NCI-H524 (cell line): Measurements from ENCODE around the gene CTSH.
A peak's percentile ranks its signal among the peaks of the same experiment; 100 is the strongest.
"Not testable (repeated sequence)": the region's sequence is repeated elsewhere in the genome, so short reads cannot be mapped to it uniquely, and the experiment has no call there.

Experiments
- DNase-seq, 2 experiments: peaks; one replicate each; lab custom pipeline; 2025; lab: John Stamatoyannopoulos, UW

CTSH gene

DNA sequence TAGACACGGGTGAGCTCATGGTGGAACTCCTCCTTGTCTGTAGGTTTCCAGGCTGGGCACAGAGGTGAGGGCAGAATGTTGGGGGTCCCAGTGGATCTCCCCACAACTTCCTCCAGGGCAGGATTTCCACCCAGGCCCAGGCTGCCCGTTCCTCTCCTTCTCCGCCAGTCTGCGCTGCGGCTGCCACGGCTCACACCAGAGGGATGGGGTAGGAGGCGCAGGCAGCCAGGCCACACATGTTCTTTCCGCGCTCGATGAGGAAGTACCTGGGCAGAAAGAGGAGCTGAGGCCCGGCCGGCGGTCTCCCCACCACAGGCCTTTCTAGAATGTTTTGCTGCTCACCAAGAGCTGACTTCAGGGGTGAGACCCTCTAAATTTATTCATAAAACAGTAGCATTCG is 22.9 kb downstream of the CTSH start:
- DNase-seq: no peak

DNA sequence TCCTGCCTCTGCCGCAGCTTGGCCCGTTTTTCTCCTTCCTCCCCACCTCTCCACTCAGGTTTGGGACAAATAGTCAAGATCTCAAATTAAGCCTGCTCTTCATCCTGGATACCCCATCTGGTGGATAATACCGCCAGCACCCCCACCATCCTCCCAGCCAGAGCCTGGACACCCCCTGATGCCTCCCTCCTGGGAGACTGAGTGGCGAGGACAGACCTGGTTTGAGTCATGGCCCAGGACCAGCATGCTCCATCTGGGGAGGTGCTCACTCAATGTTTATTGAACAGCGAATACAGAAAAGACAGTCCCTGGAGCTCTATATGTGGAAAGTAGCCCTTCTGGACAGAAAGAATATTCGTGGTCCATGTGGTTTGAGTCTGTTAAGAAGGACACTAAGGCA is 23.3 kb downstream of the CTSH start:
- DNase-seq: no peak

DNA sequence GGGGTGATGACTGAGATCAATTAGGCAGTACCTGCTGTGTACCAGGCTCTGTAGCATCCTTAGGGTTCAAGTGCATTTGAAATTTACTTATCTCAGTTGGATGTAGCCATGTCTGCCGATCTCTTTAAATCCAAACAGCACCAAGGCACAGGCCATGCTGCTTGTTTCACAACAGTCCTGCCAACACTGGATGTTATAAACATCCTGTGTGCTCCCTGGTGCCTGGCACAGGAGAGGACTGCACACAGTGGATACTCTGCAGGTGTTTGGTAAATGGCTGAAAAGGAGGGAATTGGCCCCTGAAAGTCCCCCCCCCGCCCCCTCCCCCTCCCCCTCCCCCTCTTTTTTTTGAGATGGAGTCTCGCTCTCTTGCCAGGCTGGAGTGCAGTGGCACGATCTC is 27.0 kb downstream of the CTSH start:
- no peak for DNase-seq

DNA sequence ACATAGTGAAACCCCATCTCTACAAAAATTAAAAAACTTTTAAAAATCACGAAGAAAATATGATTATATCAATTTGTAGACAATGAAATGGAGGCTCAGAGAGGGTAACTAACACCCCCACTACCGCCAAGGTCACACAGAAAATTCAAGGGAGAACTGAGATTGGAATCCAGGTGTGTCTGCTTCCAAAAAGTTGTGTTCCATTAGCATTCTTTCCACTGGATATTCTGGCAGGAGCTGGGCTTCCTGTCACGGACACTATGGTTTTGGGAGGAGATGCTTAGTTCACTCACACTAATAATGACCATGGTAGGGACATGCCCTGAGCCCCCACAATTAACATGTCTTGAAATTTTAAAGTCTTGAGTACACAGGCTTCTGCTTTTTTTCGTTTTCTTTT is 28.8 kb downstream of the CTSH start:
- DNase-seq: no peak

DNA sequence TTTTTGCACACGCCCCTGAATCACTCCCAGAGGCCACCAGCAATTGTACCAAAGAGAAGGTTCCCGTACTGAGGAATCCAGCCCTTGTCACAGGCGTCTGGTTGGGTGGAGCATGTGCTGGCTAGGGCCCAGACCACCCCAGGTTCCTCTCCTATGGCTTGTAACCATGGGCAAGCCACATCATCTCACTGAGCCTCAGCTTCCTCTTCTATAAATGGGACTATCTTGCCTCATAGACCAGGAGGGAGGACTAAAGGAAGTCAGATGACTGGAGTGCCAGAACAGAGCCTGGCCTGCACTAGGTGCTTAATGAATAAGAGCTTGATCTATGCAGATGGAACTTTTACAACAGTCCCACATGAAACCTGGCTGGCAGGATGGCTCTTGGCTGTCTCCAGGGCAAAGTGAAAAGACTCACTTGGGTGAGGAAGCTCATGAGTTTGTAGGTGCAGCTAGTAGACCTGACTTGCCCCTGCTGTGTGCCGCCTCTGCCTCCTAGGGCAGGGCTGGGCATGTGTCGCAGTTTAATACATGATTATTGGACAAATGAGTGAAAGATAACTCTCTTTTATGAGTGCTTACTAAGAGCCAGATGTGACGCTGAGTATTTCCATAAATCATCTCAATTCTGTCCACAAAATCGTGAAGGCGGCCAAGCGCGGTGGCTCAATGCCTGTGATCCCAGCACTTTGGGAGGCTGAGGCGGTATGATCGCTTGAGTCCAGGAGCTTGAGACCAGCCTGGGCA is 29.3 kb downstream of the CTSH start:
- no peak for DNase-seq

DNA sequence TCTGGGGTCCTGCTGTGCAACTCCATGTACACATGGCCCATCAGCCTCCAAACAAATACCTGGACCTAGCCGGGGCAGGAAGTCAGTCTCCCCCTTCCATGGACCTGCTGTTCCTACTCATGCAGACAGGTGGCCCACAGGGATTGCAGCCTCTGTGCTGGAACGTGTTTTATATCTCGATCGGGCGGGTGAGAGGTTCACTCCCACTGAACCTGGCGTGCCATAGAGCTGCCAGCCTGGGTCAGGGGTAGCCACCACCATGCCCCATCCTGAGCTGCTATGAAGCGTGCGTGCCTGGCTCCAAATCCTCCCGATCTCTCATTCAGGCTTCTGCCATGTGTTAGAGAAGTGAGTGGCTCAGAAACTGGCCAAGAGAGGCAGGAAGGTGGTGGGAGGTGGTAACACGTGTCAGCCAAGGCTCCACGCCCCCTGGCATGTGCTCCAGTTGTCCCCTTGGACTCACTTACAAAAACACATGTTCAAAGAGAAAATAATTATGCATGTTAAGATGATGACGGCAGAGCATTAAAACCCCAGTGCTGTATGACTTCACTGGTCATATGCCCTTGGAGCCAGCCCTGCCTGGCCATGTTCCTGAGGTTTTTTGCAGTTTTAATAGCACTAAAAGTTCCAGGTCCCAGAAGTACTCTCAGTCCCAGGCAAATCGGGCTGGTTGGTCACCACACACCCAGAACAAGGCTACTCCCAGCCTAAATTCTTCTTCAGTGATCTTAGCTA is 30.6 kb downstream of the CTSH start:
- DNase-seq: peak in 1 of 2 experiments; percentile 19

DNA sequence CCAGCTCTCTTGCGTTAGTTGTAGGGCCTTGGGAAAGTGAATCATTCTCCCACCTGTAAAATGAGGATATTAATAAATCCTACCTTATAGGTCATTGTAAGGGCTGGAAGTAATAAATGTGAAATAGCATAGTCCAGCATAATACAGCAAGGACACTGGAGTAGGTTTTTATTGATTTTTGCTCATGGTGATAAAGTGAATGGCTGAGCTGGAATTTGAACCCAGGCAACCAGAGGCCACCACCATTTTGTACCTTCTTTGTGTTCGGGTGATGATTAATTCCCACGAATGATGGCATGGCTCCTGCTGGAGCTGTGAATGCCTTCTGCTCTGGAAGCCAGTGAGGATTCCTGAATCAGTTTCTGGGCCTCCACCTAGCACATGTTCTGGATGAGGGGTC is 31.8 kb downstream of the CTSH start:
- DNase-seq: no peak

DNA sequence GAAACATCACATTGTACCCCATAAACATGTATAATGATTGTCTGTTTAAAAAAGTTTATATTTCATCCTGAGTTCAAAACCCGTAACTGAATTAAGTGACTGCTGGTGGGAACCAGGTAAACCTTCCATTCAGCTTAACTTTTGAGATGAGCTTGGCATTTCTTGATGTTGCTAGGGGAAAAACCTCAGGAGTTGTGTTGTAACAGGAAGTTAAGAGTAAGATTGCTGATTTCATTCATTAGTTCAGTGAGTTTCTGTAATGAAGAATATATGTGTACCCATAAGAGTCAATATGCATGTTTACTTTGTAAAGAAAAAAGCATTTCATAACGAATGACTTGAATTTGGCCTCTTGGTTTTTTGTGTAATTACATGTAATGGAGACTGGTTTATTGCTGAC is 32.5 kb downstream of the CTSH start:
- no peak for DNase-seq

DNA sequence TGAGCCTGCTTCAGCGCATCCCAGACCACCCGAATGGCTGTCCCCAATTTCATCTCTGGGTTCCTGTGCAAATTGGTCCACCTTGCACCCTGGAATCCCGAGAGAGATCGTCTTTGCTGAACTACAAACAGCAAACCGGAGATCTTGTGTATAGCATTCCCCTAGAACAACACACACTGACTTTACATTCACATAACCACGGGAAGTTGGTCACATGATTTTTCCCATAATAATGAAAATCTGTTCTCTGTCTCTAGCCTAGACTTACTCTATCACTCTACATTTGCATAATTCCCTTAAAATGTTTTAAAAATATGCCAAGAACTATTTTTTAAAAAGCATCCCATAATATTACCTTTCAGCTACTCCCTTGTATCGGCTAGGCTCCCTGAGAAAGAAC is 34.6 kb downstream of the CTSH start:
- DNase-seq: no peak

DNA sequence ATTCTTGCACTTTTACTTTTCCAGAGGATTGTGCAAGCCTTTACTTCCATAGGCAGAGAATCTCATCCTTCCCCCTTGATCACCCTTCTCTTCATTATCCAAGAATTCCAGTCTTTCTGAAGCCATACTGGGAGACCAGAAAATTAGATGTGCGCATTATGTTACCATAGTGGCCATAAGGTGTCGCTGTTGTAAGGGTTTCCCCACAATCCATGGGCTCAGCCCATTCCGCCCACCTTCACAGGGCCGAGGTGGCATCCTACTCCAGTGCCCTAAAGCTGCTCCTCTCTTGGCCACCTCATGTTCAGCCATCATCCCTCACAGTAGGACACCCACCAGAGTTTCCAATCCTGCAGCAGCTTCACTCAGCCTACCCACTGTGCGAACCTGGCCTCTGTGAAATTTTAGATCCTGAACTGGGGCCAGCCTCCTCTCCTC is 35.0 kb downstream of the CTSH start:
- DNase-seq: peak; percentile 9 to 59

DNA sequence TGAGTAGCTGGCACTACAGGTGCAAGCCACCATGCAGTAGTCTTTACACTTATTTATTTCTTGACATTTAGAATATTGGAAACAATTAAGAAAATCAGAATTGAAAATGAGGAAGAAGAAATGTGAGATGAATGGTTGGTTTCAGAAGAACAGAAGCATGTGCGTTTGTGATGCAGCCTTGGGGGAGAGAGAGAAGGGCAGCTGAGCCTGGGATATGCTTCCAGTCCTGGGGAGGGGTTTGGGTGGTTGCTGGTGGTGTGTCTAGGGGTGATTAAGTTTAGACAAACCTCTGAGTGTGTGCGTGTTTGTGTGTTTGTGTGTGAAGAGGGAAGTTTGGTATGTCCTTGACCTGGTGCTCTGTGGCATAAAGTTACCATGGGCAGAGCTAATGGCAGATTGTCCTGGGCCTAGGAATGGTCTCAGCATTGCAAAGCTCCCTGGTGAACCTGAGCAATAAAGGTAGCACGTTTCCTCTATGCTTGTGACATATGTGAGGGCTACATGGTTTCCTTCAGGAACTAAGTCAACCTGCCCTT is 35.6 kb downstream of the CTSH start:
- no peak for DNase-seq

DNA sequence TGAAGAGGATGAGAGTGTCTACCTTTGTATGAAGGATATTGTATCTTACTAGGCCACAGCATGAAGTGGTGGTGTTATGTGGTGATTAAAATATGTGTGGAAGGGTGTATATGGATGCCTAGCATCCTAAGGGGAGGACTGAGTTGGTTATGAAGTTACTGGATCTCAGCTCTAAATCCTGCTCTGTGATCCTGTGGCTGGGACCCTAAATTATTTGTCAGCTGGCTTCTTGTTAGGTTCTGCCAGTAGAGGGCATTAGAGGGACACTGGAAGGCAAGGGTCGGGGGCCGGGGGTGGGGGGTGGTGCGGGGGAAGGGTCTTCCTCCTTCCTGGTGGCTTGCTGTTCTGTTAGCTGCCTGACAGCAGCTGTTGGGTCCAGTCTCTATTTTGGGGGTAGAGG is 37.3 kb downstream of the CTSH start:
- peak in 1 of 2 experiments; percentile 24 for DNase-seq

DNA sequence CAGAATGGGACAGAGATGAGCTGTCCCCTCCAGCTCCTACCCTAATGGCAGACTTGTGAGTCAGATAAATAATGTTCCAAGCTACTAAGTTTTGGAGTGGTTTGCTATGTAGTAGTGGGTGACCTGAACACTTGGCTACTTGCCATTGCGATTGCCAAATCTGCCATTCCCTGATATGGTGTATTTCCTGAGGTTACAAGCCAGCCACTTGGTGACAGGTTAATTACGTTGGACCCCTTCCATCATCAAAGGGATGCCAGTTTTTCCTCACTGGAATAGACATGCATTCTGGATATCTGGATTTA is 38.6 kb downstream of the CTSH start:
- no peak for DNase-seq

DNA sequence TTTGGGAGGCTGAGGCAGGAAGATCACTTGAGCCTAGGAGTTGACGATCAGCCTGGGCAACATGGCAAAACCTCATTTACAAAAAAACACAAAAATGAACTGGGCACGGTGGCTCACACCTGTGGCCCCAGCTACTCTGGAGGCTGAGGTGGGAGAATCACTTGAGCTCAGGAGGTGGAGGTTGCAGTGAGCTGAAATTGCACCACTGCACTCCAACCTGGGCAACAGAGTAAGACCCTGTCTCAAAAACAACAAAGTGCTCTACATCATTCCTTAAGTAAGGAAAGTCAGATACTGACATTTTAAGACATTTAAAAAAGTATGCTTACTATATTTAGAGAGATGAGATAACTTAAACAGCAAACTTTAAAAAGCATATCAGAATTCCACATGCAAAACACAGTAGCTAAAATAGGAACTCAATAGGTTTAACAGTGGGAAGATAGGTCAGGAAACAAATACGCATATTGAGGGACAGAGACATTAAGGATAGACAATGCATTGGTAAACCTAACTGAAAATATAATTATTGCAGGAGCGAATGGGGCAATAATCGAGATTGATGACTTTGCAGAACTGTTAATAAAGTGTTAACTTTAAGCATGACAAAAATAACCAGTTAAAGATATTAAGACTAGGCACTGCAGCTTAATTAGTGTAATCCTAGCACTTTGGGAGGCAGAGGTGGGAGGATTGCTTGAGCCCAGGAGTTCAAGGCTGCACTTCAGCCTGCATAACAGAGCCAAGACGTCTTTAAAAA is 40.1 kb downstream of the CTSH start:
- DNase-seq: no peak

DNA sequence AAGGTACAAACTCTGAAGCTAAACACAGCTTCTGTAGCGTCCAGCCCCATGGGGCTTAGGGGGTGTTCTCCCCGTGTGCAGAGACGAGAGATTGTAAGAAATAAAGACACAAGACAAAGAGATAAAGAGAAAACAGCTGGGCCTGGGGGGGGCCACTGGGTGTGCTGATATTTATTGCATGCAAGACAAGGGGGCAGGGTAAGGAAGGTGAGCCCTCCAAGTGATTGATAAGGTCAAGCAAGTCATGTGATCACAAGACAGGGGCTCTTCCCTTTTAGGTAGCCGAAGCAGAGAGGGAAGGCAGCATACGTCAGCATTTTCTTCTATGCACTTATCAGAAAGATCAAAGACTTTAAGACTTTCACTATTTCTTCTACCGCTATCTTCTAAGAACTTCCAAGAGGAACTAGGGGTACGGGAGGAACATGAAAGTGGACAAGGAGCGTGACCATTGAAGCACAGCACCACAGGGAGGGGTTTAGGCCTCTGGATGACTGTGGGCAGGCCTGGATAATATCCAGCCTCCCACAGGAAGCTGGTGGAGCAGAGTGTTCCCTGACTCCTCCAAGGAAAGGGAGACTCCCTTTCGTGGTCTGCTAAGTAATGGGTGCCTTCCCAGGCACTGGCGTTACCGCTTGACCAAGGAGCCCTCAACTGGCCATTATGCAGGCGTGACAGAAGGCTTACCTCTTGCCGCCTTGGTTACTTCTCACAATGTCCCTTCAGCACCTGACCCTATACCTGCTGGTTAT is 42.4 kb downstream of the CTSH start:
- not testable (repeated sequence) for DNase-seq

DNA sequence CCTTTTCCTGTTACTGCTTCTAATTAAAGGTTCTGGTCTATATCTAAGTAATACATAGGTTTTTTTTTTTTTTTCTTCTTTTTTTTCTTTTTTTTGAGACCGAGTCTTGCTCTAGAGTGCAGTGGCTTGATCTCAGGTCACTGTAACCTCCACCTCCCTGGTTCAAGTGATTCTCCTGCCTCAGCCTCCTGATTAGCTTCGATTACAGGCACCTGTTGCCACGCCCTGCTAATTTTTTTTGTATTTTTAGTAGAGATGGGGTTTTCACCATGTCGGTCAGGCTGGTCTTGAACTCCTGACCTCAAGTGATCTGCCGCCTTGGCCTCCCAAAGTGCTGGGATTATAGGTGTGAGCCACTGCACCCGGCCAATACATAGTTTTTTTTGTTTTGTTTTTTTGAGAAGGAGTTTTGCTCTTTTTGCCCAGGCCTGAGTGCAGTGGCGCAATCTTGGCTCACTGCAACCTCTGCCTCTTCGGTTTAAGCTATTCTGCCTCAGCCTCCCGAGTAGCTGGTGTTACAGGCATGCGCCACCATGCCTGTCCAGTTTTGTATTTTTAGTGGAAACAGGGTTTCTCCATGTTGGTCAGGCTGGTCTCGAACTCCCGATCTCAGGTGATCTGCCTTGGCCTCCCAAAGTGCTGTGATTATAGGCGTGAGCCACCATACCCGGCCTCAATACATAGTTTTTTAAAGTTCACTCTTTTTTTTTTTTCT is 43.9 kb downstream of the CTSH start:
- DNase-seq: not testable (repeated sequence)

DNA sequence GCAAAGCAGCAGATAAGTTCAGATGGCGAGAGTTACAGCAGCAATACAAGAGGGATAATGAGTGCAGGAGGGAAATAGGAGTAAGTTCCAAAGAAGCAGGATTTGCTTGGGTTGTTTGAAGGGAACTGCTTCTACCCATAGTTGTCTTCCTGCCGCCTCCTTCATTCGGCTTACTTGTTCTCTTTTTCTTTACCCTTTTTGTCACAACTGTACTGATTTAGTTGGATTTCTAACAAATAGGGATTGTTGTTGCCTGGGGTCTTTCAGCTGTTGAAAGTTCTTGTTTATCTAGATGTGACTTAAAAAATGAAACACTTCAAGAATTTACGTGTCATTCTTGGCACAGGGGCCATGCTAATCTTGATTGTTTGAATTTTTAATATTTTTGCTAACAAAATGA is 46.3 kb downstream of the CTSH start:
- no peak for DNase-seq

DNA sequence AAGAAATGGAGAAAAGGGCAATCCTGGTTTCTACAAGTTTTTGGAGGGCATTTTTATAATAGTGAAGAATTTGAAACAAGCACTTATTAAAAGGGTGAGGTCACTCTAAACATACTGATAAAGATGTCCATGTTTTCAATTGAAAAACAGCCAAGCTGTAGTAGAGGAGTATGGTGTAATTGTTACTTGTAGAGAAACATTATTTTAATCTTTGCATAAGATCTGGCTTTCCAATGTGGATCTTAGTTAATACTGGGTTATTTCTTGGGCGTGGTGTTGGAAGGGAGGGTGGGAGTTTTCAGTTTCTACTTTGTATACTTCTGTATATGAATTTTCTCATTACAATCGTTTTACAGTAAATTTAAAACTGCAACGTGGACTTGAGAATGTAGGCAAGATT is 49.4 kb downstream of the CTSH start:
- DNase-seq: no peak

DNA sequence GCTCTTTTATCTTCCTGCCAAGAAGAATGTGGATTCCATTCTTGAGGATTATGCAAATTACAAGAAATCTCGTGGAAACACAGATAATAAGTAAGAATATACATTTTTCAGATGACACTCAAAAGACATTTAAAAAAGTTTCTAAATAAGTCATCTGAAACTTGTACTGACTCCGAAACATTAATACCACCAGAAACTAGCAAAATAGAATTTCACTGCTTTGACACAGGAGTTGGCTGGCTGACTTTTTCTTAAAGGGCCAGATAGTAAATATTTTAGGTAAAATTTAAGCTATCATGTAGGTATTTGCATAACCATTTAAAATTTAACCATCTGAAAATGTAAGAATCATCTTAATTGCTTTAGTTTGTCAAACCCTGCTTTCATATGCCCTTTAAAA is 51.3 kb downstream of the CTSH start:
- no peak for DNase-seq

DNA sequence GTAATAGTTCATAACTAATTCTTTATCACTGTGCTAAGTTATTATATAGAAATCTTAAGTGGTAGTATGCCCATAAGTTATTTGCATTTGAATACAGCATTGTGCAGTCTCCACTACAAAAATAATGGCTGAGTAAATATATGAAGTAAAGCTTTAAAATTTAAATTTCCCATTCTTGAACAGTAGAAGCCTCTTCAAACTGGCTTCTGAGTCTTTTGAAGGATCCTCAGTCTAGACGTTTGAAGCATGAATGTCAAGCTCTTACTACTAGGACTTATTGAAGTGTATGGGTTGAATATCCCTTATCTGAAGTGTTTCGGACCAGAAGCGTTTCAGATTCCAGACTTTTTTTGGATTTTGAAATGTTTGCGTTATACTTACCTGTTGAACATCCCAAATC is 55.8 kb downstream of the CTSH start:
- DNase-seq: no peak

DNA sequence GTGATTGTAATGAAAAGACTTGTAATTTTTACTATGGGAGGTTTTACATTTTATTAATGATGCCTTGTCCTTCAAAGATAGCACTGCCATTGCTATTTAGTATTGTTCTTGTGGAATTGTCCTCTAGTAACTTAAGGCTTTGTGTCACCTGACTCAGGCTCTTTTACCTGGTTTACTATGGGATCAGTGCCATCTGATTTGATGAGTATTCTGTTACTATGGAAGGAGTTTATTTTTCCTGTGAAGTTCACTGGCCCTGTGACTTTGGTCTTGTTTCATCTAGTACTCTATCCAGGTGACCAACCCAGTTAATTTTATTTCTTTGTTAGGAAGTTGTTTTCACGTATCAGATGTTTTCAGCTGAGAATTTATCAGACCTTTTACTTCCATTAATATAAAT is 63.2 kb downstream of the CTSH start:
- DNase-seq: no peak
